ENCODE results near the gene MFN2.
"Not testable (repeated sequence)": the region's sequence is repeated elsewhere in the genome, so short reads cannot be mapped to it uniquely, and the experiment has no call there.

Gene MFN2

DNA sequence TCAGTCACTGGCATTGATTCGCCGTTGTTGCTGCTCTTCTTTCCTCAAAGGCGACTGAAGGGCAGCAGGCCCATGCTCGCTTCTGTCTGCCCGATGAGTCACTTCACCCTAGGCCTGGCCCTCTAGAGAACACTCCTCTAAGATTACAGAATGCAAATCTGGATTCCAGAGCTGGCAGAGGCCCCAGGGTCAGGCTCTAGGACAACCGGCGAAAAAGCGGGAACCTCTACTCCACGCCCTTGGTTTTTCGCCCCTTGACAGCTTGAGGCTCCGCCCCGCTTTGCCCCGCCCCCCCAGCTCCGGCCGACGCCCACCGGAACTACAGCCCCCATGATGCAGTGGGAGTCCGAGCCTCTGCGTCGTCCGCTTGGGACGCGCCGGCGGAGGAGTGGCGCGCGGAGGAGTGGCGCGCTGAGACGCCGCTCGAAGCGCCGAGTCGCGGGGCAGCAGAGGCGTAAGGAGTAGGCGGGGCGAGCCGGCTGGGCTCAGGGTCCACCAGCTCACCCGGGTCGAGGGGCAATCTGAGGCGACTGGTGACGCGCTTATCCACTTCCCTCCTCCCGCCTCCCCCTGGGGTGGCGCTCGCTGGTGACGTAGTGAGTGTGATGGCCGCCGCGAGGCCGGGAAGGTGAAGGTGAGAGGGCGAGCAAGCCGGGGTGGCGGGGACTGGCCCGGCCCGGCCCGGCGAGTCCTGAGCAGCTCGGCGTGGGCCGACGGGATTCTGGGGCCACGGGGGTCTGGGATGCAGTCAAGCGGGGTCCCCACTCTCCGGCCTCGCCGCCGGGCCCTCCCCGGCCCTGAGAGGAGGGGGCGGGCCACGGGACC is at the start of gene MFN2:
Gene MFN2, plus strand, starts transcription at position 594 of the 825 bp plus-strand sequence. CDS start 8,725 bp downstream, outside the sequence.
- peak; percentile 95 for DNase-seq

DNA sequence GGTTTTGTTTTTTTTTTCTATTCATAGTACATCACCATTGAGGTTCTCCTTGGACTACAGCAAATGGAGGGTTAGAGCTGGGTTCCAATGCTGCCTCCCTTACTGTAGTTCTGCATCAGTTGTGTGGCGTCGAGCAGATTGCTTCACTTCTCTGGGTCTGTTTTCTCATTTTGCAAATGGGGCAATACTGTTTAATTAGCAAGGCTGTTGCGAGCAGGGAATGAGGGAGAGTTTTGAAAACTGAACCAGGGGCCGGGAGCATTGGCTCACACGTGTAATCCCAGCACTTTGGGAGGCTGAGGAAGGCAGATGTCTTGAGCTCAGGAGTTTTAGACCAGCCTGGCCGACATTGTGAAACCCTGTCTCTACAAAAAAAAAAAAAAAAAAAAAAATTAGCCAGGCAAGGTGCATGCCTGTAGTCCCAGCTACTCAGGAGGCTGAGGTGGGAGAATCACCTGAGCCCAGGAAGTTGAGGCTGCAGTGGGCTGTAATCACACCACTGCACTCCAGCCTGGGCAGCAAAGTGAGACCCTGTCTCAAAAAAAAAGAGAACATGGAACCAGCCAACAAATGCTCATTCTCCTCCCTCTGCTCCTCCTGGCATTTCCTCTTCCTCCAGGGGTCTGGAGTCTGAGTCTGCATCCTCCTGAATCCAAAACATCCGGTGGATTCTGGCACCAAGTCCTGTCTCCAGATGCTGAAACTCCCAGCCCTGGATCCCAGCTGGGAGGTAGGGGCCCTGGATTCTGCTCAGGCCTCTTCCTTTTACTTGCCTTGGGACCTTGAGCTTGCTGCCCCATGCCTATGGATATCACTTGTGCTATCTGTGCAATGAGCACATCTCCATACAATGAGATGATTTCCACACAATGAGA is 49.4 kb upstream of the MFN2 start:
- no peak for DNase-seq

DNA sequence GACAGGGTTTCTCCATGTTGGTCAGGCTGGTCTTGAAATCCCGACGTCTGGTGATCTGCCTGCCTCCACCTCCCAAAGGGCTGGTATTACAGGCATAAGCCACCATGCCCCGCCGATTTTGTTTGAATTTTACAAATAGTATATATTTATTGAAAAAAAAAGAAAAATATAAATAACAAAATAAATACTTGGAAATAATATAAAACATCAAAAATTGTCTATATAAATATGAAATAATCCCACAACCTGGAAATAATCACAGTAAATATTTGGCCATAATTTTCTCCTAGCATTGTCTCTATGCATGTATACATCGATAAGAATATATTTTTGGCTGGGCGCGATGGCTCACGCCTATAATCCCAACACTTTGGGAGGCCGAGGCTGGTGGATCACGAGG is 48.4 kb upstream of the MFN2 start:
- no peak for DNase-seq

DNA sequence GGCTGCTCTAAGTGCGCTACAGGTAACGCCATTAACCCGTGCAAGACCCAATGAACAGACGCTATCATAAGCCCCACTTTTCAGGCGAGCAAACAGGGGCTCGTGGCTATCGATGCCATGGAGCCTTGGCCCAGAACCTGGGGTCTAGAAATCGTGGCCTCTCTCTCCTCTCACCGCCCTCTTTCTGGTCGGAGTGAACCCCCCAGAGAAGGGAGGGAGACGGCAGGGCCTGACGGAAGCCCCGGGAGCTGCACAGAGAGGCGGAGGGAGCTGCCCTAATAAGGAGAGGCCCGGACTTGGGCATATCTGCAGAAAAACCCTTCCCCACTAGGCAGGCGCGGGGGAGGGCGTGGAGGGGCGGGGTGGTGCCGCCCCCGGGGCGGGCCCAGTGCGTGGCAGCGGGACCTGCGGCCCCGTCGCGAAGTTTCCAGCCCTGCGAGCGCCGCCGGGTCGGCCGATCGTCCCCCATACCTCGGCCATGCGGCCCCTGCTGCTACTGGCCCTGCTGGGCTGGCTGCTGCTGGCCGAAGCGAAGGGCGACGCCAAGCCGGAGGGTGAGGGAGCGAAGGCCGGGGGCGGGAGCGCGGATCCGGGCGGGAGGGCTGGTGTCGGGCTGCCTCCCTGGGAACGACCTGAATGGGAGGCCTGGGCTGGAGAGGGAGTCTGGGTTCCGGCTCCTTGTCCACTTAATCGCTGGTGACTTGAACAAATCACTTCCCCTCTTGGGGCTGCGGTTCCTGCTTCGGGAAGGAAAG is 45.8 kb upstream of the MFN2 start, which contains the start of gene PLOD1:
Gene PLOD1, plus strand, starts transcription at position 416 of the 755 bp plus-strand sequence. Its CDS starts 63 bp downstream, at position 479.
- peak; percentile 54 for DNase-seq

DNA sequence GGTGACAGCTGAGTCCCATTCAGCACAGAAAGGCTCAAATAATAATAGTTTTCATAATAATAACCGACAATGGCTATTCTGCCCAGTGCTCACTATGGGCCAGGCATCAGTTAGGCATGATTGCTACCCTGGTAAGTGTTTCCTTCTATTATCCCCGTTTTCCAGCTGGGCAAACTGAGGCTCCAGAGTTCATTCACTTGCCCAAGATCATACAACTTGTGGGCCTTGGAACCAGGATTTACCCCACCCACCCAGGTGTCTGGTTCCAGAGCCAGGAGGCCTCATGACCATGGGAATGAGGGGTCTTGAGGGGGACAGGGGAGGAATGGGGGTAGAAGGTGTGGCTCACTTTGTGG is 45.2 kb upstream of the MFN2 start:
- DNase-seq: no peak

DNA sequence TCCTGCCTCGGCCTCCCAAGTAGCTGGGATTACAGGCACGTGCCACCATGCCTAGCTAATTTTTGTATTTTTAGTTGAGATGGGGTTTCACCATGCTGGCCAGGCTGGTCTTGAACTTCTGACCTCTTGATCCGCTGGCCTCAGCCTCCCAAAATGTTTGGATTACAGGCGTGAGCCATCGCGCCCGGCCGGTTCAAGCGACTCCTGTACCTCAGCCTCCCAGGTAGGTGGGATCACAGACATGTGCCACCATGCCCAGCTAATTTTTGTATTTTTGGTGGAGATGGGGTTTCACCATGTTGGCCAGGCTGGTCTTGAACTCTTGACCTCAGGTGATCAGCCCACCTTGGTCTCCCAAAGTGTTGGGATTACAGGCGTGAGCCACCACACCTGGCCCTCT is 44.5 kb upstream of the MFN2 start:
- DNase-seq: not testable (repeated sequence)

DNA sequence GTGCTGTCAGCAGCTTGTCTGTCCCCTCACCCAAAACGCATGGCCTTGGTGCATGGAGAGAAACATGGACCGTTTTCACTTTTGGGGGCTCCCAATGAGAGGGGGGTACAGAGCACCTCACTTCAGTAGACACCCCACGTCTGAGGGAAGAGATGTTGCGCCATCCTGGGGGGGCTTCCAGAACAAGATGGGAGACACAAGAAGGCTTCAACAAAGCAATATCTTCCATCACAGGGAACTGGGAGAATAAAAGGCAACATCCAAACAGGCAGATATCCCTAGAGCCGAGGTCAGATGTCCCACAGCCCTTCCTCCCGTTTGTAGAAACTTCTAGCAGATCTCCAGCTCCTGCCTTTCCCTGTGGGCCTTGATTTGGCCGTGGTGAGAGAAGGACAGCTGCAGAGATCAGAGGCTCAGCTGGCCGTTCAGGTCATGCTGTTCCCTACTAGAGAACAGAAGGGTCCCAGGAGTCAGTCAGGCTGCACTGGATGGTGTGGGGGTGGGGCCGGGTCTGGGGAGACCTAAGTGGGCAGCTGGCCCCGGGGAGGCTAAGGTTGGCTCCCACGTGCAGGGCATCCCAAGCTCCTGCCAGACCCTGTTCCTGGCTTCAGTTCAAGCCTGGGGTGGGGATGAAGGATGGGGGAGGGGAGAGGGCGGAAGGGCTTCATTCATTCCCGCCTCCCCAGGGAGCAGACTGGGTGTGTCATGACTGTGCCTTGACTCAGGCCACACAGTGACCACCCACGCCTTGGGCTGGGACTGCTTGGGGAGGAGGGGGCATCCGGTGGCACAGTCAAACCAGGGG is 41.3 kb upstream of the MFN2 start:
- DNase-seq: no peak

DNA sequence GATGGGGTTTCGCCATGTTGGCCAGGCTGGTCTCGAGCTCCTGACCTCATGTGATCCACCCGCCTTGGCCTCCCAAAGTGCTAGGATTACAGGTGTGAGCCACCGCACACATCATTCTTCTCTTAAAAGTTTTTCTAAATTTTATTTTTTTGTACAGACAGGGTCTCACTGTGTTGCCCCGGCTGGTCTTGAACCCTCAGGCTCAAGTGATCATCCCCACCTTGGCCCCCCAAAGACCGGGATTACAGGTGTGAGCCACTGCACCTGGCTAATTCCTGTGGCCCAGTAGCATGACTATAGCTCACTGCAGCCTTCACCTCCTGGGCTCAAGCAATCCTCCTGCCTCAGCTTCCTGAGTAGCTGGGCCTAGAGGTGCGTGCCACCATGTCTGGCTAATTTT is 40.5 kb upstream of the MFN2 start:
- DNase-seq: not testable (repeated sequence)

DNA sequence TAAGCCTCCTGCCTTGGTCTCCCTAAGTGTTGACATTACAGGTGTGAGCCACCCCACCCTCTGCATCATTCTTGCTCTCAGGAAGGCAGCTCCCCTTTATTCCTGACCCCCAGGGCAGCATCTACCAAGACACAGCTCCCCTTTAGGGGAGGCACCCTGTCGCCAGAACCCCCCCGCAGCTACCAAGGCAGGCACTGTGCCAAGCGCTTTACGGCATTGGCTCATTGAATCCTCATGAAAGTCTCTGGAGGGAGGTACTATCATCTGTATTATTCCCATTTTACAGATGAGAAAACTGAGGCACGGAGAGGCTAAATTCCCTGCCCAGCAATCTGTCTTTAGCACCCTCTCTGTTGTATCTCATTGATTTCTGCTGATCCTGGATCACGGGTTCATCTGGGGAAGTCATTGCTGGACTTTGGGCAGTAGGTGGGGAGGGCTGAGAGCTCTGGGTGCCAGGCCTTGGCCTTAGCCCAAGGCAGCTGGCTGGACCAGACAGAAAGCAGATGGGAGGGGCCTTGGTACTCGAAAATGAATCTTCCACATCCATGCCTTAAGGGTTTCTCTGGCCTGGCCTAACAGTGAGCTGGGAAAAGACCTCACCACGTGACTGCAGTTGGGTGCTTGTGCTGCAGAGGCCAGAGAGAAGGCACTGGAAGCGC is 39.9 kb upstream of the MFN2 start:
- DNase-seq: no peak

DNA sequence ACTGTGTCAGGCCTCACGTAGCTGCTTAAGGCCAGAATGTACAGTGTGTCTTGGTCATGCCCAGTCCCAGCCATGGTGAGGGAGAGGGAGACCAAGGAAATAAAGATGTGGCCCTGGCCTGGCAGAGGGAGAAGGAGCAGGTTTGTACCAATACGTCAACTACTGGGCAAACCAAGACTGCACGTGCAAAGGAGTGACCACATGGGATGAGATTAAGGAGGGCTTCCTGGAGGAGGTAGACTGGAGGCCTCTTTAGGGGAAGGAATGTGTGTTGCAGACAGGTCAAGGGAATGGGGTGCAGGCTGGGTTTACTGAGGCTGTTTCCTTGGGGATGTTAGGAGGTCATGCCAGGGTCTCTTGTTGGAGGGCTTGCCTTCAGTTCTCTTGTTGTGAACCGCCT is 38.0 kb upstream of the MFN2 start:
- no peak for DNase-seq

DNA sequence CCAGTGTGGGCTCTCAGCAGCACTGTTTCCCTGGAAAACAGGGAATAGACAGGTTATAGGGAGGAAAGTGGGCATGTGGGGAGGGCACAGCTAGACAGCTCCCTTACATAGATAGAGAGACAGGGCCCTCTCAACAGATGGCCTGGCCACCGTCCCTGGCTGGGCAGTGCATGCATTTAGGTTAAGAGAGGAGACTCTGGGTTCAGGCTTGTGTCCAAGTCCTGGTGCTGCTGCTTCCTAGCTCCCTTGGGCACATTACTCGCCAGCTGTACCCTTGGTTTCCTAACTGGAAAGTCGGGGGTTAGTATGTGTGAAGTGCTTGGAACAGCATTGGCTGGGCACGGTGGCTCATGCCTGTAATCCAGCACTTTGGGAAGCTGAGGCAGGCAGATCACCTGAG is 36.6 kb upstream of the MFN2 start:
- DNase-seq: no peak

DNA sequence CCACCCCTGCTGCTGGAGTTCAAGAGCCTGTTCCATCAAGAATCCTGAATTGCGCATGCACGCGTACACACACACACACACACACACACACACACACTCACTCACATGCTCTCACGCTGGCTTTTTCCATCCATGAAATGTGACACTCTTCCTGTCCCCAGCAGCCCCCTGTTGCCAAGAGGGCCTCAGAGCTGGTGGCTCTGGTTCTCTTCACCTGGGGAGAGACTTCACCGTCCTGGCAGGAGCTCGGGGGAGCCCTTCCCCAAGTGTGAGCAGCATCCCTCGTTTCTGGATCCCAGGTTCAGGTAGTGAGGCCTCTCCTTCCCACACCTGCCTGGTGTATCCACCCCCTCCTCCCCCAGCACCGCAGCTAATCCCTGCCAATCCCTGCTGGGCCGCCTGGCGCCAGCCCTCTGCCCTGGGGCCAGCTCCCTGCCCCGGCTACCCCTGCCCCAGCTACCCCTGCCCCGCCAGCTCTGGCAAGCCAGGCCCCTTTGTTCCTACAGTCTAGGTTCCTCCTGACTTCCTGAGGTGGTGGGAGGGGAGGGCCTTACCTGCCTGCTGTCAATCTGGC is 35.8 kb upstream of the MFN2 start:
- DNase-seq: peak; percentile 77

DNA sequence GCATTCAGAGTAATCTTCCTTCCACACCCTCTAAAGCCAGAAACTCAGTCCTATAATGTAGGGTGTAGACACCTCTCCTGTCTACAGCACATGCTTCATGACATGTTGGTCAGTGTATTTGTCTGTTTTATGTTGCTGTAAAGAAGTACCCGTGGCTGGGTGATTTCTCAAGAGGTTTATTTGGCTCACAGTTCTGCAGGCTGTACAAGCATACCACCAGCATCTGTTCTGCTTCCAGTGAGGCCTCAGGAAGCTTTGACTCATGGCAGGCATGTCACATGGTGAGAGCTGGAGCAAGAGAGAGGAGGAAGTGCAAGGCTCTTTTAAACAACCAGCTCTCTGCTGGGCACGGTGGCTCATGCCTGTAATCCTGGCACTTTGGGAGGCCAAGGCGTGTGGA is 33.6 kb upstream of the MFN2 start:
- DNase-seq: no peak

DNA sequence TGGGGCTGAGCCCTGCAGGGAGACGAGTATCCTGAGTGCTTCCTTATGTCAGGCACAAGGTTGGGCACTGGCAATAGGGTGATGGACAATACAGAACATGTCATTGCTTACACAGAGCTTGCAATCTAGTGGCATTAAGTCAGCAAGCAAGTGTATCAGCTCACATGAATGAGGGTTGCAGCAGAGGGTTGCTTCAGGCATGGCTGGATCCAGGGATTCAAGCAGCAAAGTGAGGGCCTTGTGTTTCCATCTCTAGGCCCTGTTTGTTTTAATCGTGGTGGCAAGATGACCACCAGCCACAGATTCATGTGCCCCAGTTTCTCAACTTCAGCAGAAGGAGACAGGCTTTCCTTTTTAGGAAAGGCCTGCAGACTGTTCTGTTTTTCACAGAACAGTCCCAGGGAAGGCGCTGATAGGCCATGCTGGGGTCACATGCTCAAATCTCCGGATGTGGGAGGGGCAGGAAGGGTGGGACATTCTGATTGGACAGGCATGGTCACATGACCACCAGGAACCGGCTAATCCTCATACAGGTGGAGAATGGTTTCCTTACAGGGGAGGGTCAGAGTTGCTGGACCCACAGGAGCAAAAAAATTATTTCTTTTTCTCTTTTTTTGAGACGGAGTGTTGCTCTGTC is 31.3 kb upstream of the MFN2 start:
- no peak for DNase-seq

DNA sequence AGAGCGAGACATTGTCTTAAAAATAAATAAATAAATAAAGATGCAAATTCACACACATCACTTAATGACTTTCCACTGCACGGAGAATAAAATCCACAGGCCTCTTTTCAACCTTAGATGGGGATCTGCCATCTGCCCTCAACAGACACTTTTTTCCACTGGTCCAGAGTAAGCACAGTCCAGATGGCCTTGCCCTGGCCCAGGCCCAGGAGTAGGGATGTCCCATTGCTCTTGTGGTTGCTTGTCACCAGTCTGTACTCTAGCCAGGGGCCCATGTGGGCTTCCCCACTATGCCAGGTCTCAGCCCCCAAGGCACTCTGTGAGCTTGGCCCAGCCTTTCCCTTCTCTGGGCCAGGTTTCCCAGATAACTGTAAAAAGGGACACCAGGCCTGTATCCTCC is 28.3 kb upstream of the MFN2 start:
- no peak for DNase-seq

DNA sequence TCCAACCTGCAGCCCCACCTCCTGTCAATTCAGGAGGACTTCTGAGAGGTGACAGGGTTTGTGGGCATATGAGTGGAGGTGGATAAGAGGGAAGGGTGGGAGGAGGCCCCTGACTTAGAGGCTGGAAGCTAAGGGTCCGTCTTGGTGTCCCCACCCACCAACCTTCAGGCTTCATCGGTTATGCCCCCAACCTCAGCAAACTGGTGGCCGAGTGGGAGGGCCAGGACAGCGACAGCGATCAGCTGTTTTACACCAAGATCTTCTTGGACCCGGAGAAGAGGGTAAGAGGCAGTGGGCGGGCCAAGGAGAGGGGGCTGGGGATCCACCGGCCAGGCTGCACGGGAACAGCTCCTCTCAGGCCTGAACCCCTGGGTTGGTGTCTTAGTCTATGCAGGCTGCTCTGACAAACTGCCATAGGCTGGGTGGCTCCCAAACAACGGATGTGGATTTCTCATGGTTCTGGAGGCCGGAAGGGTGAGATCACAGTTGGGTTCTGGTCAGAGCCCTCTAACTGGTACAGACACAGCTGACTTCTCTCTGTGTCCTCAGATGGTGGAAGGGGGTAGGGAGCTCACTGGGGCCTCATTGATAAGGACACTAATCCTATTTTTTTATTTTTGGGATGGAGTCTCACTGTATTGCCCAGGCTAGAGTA is 27.7 kb upstream of the MFN2 start:
- DNase-seq: no peak

DNA sequence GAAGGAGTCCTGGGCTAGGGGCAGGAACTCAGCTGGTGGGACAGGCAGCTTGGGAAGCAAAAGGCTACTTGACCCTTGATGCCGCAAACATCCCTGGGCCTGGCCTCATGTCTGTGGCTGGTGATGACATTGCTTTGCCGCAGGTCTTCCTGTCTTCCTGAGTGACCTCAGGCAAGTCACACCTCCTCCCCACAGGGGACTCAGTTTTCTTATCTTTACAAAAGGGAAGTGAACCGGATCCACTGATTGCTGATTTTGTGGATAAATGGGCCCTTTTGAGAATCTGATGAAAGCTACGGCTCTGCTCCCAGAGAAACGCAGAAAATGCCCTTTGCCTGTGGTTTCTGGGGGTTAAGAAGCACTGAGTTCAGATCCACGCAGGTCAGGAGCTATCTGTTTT is 25.0 kb upstream of the MFN2 start:
- no peak for DNase-seq

DNA sequence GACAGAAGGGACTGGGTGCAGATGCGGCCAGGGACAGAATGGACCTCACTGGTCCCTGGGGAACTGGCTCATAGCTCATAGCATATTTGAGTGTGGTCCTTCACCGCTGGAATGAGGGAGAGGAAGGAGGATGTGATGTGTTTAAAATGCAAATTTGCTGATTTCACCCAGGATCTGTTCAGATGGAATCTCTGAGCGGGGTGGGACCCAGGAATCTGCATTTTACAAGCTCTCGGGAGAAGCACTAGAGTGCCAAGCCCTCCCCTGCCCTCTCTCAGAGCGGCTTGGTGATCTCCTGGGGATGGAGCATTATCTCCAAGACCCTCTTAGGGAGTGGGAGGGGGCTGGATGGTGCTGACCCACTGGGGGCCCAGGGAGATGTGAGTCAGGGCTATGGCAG is 22.8 kb upstream of the MFN2 start:
- DNase-seq: no peak

DNA sequence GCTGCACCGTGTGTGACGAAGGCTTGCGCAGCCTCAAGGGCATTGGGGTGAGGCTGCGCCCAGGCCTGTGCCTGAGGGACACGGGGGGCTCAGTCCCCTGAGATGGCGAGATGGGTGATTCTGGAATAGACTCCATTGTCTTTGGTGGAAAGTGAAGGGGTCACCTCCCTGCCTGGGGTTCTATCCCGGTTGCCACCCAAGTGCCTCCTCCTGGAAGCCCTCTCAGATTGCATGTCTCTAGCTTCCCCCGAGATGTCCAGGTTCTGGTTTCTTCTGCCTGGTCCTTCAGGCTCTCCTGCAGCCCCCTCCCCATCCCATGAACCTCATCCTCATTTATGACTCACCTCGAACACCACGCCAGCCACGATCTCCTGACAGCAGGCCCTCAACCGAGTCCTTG is 22.3 kb upstream of the MFN2 start:
- DNase-seq: no peak

DNA sequence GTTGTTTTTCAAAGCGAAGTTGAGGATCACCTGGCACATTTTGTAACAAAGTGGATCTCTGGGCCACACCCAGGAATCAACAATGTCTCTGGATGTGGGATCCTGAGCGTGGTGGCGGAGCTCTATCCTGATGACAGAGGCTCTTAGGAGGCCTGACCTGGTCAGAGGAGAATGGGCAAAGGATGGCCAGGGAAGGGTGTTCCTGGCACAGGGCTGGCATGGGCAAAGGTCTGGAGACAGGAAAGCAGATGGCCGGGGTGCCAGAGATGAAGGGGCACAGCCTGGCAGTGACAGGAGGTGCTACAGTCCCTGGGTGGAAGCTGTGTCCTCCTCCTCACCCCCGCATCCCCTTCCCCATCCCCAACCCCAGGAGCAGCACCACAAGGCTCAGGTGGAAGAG is 20.0 kb upstream of the MFN2 start:
- no peak for DNase-seq

All from NCI-H2171 (cell line).